ENCODE measurements around the gene ANP32B. TPM values are rescaled to one million over a fixed set of nuclear protein-coding genes. Genes with fewer than 3 reads are reported as not detected.

Gene ANP32B
- total and polyA plus RNA-seq, 2 experiments from 2014 or later: 13.1 to 114 TPM

- no peak overlapping the region for H3K4me2 ChIP-seq
- Mint-ChIP-seq H3K36me3 (ENCODE audit: low read depth) (peaks cover 85% of the 10 kb centered on the region), H3K4me1 (0 out of 3 replicates have a peak, but pooled peaks cover 2% of the 10 kb centered on the region), H3K27ac (no peak overlapping the region), H3K9me3 (no peaks in the 10 kb centered on the region), H3K27me3 (ENCODE audit: insufficient read depth, low read depth, poor library complexity) (peaks cover 3% of the 10 kb centered on the region), H3K4me3 (no peak overlapping the region)
- no peaks in the 10 kb centered on the region for H3K79me2 ChIP-seq (replicated peaks; ENCODE audit: insufficient read depth)
- H2AFZ ChIP-seq: no peak overlapping the region
- H3K27me3 ChIP-seq (ENCODE audit: insufficient read depth): no peaks in the 10 kb centered on the region
- H3K36me3 ChIP-seq (ENCODE audit: insufficient read depth): peaks cover 63% of the 10 kb centered on the region
- TF ChIP-seq ZNF462 (CRISPR knock-in tag; IDR thresholded peaks at IDR 0.05) (no peak), ETS1 (IDR thresholded peaks at IDR 0.05) (no peak)
- H3K4me3 ChIP-seq: no peak overlapping the region
- peaks cover 25% of the 10 kb centered on the region for H4K20me1 ChIP-seq (replicated peaks; ENCODE audit: insufficient read depth)
- DNase-seq (ENCODE audit: low spot score): no peak
- no peaks in the 10 kb centered on the region for H3K9me2 ChIP-seq (ENCODE audit: insufficient read depth)
- no peak for ATAC-seq
- no peaks in the 10 kb centered on the region for H3K4me1 ChIP-seq (ENCODE audit: insufficient read depth)
- no peak overlapping the region for H3K27ac ChIP-seq (ENCODE audit: low read depth)
- H3F3A ChIP-seq (replicated peaks; ENCODE audit: low read depth): 0 out of 2 replicates have a peak, but pooled peaks cover 3% of the 10 kb centered on the region
Measured at GRCh38 chr9:98009936-98010335, 26.8 kb downstream of the ANP32B start.

- Mint-ChIP-seq H3K4me3 (no peak overlapping the region), H3K9me3 (no peaks in the 10 kb centered on the region), H3K27ac (no peak overlapping the region), H3K4me1 (0 out of 3 replicates have a peak, but pooled peaks cover 2% of the 10 kb centered on the region), H3K36me3 (ENCODE audit: low read depth) (peaks cover 85% of the 10 kb centered on the region), H3K27me3 (ENCODE audit: insufficient read depth, low read depth, poor library complexity) (peaks cover 3% of the 10 kb centered on the region)
- DNase-seq (ENCODE audit: low spot score) (peak; percentile 56), ATAC-seq (peak; percentile 87)
- H4K20me1 ChIP-seq (replicated peaks; ENCODE audit: insufficient read depth): peaks cover 25% of the 10 kb centered on the region
- H2AFZ ChIP-seq: no peak overlapping the region
- 0 out of 2 replicates have a peak, but pooled peaks cover 3% of the 10 kb centered on the region for H3F3A ChIP-seq (replicated peaks; ENCODE audit: low read depth)
- no peak overlapping the region for H3K4me3 ChIP-seq
- H3K36me3 ChIP-seq (ENCODE audit: insufficient read depth): peaks cover 61% of the 10 kb centered on the region
- H3K27me3 ChIP-seq (ENCODE audit: insufficient read depth): no peaks in the 10 kb centered on the region
- H3K9me2 ChIP-seq (ENCODE audit: insufficient read depth): no peaks in the 10 kb centered on the region
- no peaks in the 10 kb centered on the region for H3K79me2 ChIP-seq (replicated peaks; ENCODE audit: insufficient read depth)
- no peaks in the 10 kb centered on the region for H3K4me1 ChIP-seq (ENCODE audit: insufficient read depth)
- no peak overlapping the region for H3K4me2 ChIP-seq
- no peak overlapping the region for H3K27ac ChIP-seq (ENCODE audit: low read depth)
- no peak for TF ChIP-seq ETS1 (IDR thresholded peaks at IDR 0.05)
- TF ChIP-seq JUNB (IDR thresholded peaks at IDR 0.05; ENCODE audit: unreplicated experiment): no peak
- TF ChIP-seq EZH2phosphoT487 (IDR thresholded peaks at IDR 0.05; ENCODE audit: unreplicated experiment): no peak
- TF ChIP-seq STAT1 (IDR thresholded peaks at IDR 0.05; ENCODE audit: unreplicated experiment): no peak
- TF ChIP-seq ZNF114 (CRISPR knock-in tag; IDR thresholded peaks at IDR 0.05): no peak
- TF ChIP-seq ZNF331 (CRISPR knock-in tag; IDR thresholded peaks at IDR 0.05; ENCODE audit: low read depth): no peak
- TF ChIP-seq CTCF (conservative IDR thresholded peaks at IDR 0.05; ENCODE audit: low read depth in 2 of 2): no peak
Measured at GRCh38 chr9:98010445-98010844, 27.3 kb downstream of the ANP32B start.

Measured in GM23338 (cell line).